Endodermal cell (in vitro differentiated cells): ENCODE data around the gene OR8B8. TPM values are rescaled to one million over a fixed set of nuclear protein-coding genes. Genes with fewer than 3 reads are reported as not detected.
A peak's percentile ranks its signal among the peaks of the same experiment; 100 is the strongest.

ENCODE experiments used
- DNase-seq: peaks from one replicate; pipeline ENCODE4 v3.0.0-alpha.2; 2017
- H3K27ac ChIP-seq: 2 replicates; pipeline ENCODE4 v1.5.1; 2013; ENCODE audit warnings: mild to moderate bottlenecking, low read depth, low read length, moderate library complexity
- H3K27me3 ChIP-seq: 2 replicates; pipeline ENCODE4 v1.6.1; 2013; ENCODE audit warnings: mild to moderate bottlenecking, low read length, moderate library complexity; ENCODE audit not compliant: insufficient read depth, control insufficient read depth, poor library complexity, severe bottlenecking
- H3K36me3 ChIP-seq: 2 replicates; pipeline ENCODE4 v1.7.0; 2013; ENCODE audit warnings: mild to moderate bottlenecking, low read length, moderate library complexity; ENCODE audit not compliant: control insufficient read depth, insufficient read depth
- H3K4me1 ChIP-seq: one replicate; pipeline ENCODE4 v1.7.0; 2013; ENCODE audit warnings: low read length; ENCODE audit not compliant: control insufficient read depth, insufficient read depth
- H3K4me3 ChIP-seq: 2 replicates; pipeline ENCODE4 v1.5.1; 2013; ENCODE audit warnings: mild to moderate bottlenecking, low read length, moderate library complexity
- H3K9ac ChIP-seq: 2 replicates; pipeline ENCODE4 v1.6.1; 2013; ENCODE audit warnings: mild to moderate bottlenecking, low read length, moderate library complexity; ENCODE audit not compliant: poor library complexity, severe bottlenecking; ENCODE audit errors: extremely low read depth
- H3K9me3 ChIP-seq: 2 replicates; pipeline ENCODE4 v1.6.1; 2013; ENCODE audit warnings: mild to moderate bottlenecking, low read length, moderate library complexity; ENCODE audit not compliant: control insufficient read depth
- H3K27ac Mint-ChIP-seq: 2 replicates; pipeline ENCODE4 v1.8.0; 2020; ENCODE audit warnings: mixed read lengths
- H3K27me3 Mint-ChIP-seq: 2 replicates; pipeline ENCODE4 v1.8.0; 2021; ENCODE audit warnings: mild to moderate bottlenecking, mixed read lengths; ENCODE audit not compliant: insufficient read depth
- H3K36me3 Mint-ChIP-seq: 2 replicates; pipeline ENCODE4 v1.8.0; 2020; ENCODE audit warnings: low read depth, mixed read lengths
- H3K4me1 Mint-ChIP-seq: 2 replicates; pipeline ENCODE4 v1.8.0; 2020; ENCODE audit warnings: mixed read lengths
- H3K4me3 Mint-ChIP-seq: 2 replicates; pipeline ENCODE4 v1.8.0; 2020; ENCODE audit warnings: mild to moderate bottlenecking, moderate library complexity, mixed read lengths
- H3K9me3 Mint-ChIP-seq: 2 replicates; pipeline ENCODE4 v1.8.0; 2020; ENCODE audit warnings: mild to moderate bottlenecking, mixed read lengths
- CTCF ChIP-seq: fragments of 200-600 bp; sonication (generic); conservative IDR thresholded peaks from 2 replicates; pipeline ENCODE4 v1.5.0; 2021; ENCODE audit warnings: antibody characterized with exemption, mild to moderate bottlenecking
- WGBS, 2 experiments: methylation state at CpG; one replicate each; pipeline versions ENCODE4 v1.1.5 to v1.1.7; 2013; ENCODE audit warnings: missing lambda C conversion rate in 2 of 2, mixed read lengths in 1 of 2; ENCODE audit not compliant: insufficient coverage in 1 of 2, insufficient read length in 1 of 2; 5-methylcytosine and 5-hydroxymethylcytosine counted together
- long read RNA-seq, 4 experiments: library from polyadenylated mRNA in 2 of 4; library from RNA in 1 of 4; library from capped mRNA in 1 of 4; stranded (forward) in 3 of 4; unstranded in 1 of 4; transcript quantifications; one replicate each; pipeline ENCODE4 v2.0.0, GENCODE V29; 2020 to 2021; ENCODE audit warnings: inconsistent platforms in 1 of 4
- polyA plus RNA-seq, 2 experiments: library from polyadenylated mRNA; stranded (reverse); fragments of 50-300 nt; gene quantifications; one replicate each; pipeline ENCODE4 v1.2.3, GENCODE V29; 2013
- total RNA-seq, 2 donors: library from RNA; stranded (reverse); fragmentation: NEBNext Ultra II Directional in 1 of 2; extraction: Animal tissue kit (Norgen Biotek cat#: 25700) in 1 of 2; gene quantifications; 2 replicates in 1 of 2; 3 replicates in 1 of 2; pipeline ENCODE4 v1.2.1, GENCODE V29; 2021

Gene OR8B8
- not detected for total RNA-seq
- polyA plus RNA-seq (2013, experiment 1 of 2): not detected
- polyA plus RNA-seq (2013, experiment 2 of 2): not detected
- long read RNA-seq, experiment 1: 0 reads
- long read RNA-seq, experiment 2: 0 reads
- long read RNA-seq, experiment 3: 0 reads
- long read RNA-seq, experiment 4: 0 reads

GRCh38 chr11:124445646-124446150, at the start of gene OR8B8:
OR8B8 (minus strand) TSS chr11:124445696; CDS start chr11:124441085, 4,611 bp downstream.
- Histone ChIP-seq H3K4me1 (no peaks in the 10 kb centered on the region), H3K36me3 (no peaks in the 10 kb centered on the region), H3K9me3 (no peaks in the 10 kb centered on the region), H3K4me3 (no peak within 1 kb of the TSS), H3K27ac (no peak within 1 kb of the TSS), H3K27me3 (peaks cover 5% of the 10 kb centered on the region), H3K9ac (no peak within 1 kb of the TSS)
- TF ChIP-seq CTCF: no peak
- H3K9me3 Mint-ChIP-seq: no peaks in the 10 kb centered on the region
- H3K36me3 Mint-ChIP-seq: no peaks in the 10 kb centered on the region
- H3K27me3 Mint-ChIP-seq: no peaks in the 10 kb centered on the region
- H3K4me1 Mint-ChIP-seq: peaks cover 9% of the 10 kb centered on the region
- no peak within 1 kb of the TSS for H3K4me3 Mint-ChIP-seq
- no peak within 1 kb of the TSS for H3K27ac Mint-ChIP-seq
- 91 to 100% methylated on average over 1 of the region's 1 CpG for WGBS, 2 experiments
- DNase-seq: no peak

- H3K4me3 Mint-ChIP-seq: no peak overlapping the region
- H3K27me3 Mint-ChIP-seq: no peaks in the 10 kb centered on the region
- H3K4me3 ChIP-seq: no peak overlapping the region
- H3K4me1 Mint-ChIP-seq: no peaks in the 10 kb centered on the region
- H3K36me3 ChIP-seq: no peaks in the 10 kb centered on the region
- no peaks in the 10 kb centered on the region for H3K27me3 ChIP-seq
- DNase-seq: no peak
- peak overlapping the region; percentile 16 for H3K27ac Mint-ChIP-seq
- H3K9ac ChIP-seq: no peak overlapping the region
- H3K27ac ChIP-seq: no peak overlapping the region
- 85 to 100% methylated on average over 2 to 4 of the region's 4 CpGs for WGBS, 2 experiments
- no peak for TF ChIP-seq CTCF
- H3K4me1 ChIP-seq: no peaks in the 10 kb centered on the region
- H3K9me3 Mint-ChIP-seq: peaks cover 9% of the 10 kb centered on the region
- H3K36me3 Mint-ChIP-seq: no peaks in the 10 kb centered on the region
- H3K9me3 ChIP-seq: no peaks in the 10 kb centered on the region
These were observed 47.6 kb upstream of the OR8B8 start for GRCh38 chr11:124493016-124493655.

- Histone ChIP-seq H3K4me3 (no peak overlapping the region), H3K9me3 (no peaks in the 10 kb centered on the region), H3K27me3 (peaks cover 7% of the 10 kb centered on the region), H3K27ac (no peak overlapping the region), H3K9ac (no peak overlapping the region), H3K4me1 (no peaks in the 10 kb centered on the region), H3K36me3 (no peaks in the 10 kb centered on the region)
- Mint-ChIP-seq H3K27ac (no peak overlapping the region), H3K4me3 (no peak overlapping the region), H3K36me3 (no peaks in the 10 kb centered on the region), H3K27me3 (no peaks in the 10 kb centered on the region), H3K4me1 (peaks cover 17% of the 10 kb centered on the region), H3K9me3 (peaks cover 4% of the 10 kb centered on the region)
- no peak for DNase-seq
- 92 to 100% methylated on average over 4 of the region's 4 CpGs for WGBS, 2 experiments
- TF ChIP-seq CTCF: peak; percentile 52
These were observed 37.9 kb upstream of the OR8B8 start for GRCh38 chr11:124483422-124483821.
